HCT116 (cell line): ENCODE measurements around the gene PRSS22. TPM values are rescaled to one million over a fixed set of nuclear protein-coding genes. Genes with fewer than 3 reads are reported as not detected.

ENCODE experiments used
- ATAC-seq: fragments of 200-7000 bp; cut with Tn5 transposase; 2 replicates; pipeline ENCODE4 v1.9.1; 2020; ENCODE audit warnings: mild to moderate bottlenecking, moderate library complexity
- BruUV-seq: library from RNA; stranded (reverse); fragments of 400-500 nt; replicated peaks from 2 replicates; lab custom pipeline; 2021; lab: Mats Ljungman, UMichigan
- CTCF ChIA-PET: fragments of 300-600 bp; sonication (Branson Sonifier 250); formaldehyde crosslinking; loops from one replicate; lab custom pipeline; 2021; ENCODE audit warnings: antibody characterized with exemption; lab: Charles Lee
- POLR2A ChIA-PET: fragments of 300-600, 350-600 bp; sonication (Branson Sonifier 250); formaldehyde crosslinking; loops from one replicate; lab custom pipeline; 2021; ENCODE audit warnings: antibody characterized with exemption; lab: Charles Lee
- RAD21 ChIA-PET, 2 experiments: fragments of 300-600 bp; sonication (Branson Sonifier 250); formaldehyde crosslinking; loops; one replicate each; lab custom pipeline; 2023; ENCODE audit warnings: low total read pairs in 2 of 2; ENCODE audit not compliant: uncharacterized antibody in 2 of 2, unreplicated experiment in 2 of 2, low non-redundant PET in 1 of 2; lab: Charles Lee
- DNase-seq: peaks from one replicate; pipeline ENCODE4 v3.0.0-alpha.2; 2010; ENCODE audit warnings: low read depth, low spot score
- H2AFZ ChIP-seq: fragments of 200-600 bp; shearing (Covaris generic), sonication (generic); 2 replicates; pipeline ENCODE4 v1.6.1; 2017; ENCODE audit warnings: low read depth, mixed run types, mixed read lengths, antibody characterized with exemption, low read length; ENCODE audit not compliant: poor library complexity, severe bottlenecking
- H3K27ac ChIP-seq: 2 replicates; pipeline ENCODE4 v1.5.1; 2012; ENCODE audit warnings: low read depth, low read length
- H3K27me3 ChIP-seq: fragments of 200-600 bp; sonication (generic); 2 replicates; pipeline ENCODE4 v1.6.1; 2016; ENCODE audit warnings: mixed run types, low read length, mixed read lengths; ENCODE audit not compliant: insufficient read depth
- H3K36me3 ChIP-seq, 2 experiments: fragments of 200-500 bp in 1 of 2; fragments of 200-600 bp in 1 of 2; sonication (Bioruptor generic) in 1 of 2; sonication (generic) in 1 of 2; 2 replicates each; pipeline versions ENCODE4 v1.5.1 to v1.6.1; 2014 to 2016; ENCODE audit warnings: low read length in 2 of 2, inconsistent platforms in 1 of 2, mixed read lengths in 1 of 2, mixed run types in 1 of 2; ENCODE audit not compliant: insufficient read depth in 2 of 2, control insufficient read depth in 1 of 2
- H3K4me1 ChIP-seq, 2 experiments: fragments of 200-600 bp in 1 of 2; sonication (generic) in 1 of 2; 2 replicates each; pipeline versions ENCODE4 v1.5.1 to v1.6.1; 2012 to 2017; ENCODE audit warnings: low read length in 2 of 2, inconsistent platforms in 1 of 2, mild to moderate bottlenecking in 1 of 2, mixed read lengths in 1 of 2, mixed run types in 1 of 2, moderate library complexity in 1 of 2; ENCODE audit not compliant: insufficient read depth in 2 of 2, control insufficient read depth in 1 of 2
- H3K4me2 ChIP-seq: fragments of 200-600 bp; sonication (generic); 2 replicates; pipeline ENCODE4 v1.6.1; 2017; ENCODE audit warnings: mixed run types, low read length, mixed read lengths
- H3K4me3 ChIP-seq, 2 experiments: fragments of 200-600 bp in 1 of 2; sonication (generic) in 1 of 2; replicated peaks in 1 of 2; 2 replicates each; pipeline ENCODE4 v1.5.1; 2011 to 2016; ENCODE audit warnings: low read length in 2 of 2, control low read depth in 1 of 2, low read depth in 1 of 2, mild to moderate bottlenecking in 1 of 2, mixed read lengths in 1 of 2, mixed run types in 1 of 2
- H3K79me2 ChIP-seq: fragments of 200-600 bp; sonication (generic); 2 replicates; pipeline ENCODE4 v1.6.1; 2017; ENCODE audit warnings: mild to moderate bottlenecking, mixed run types, low read length, moderate library complexity, mixed read lengths; ENCODE audit not compliant: insufficient read depth
- H3K9ac ChIP-seq: fragments of 200-600 bp; sonication (generic); 2 replicates; pipeline ENCODE4 v1.6.1; 2016; ENCODE audit warnings: low read length, mixed read lengths
- H3K9me2 ChIP-seq: fragments of 200-600 bp; sonication (generic), shearing (Covaris generic); 2 replicates; pipeline ENCODE4 v1.6.1; 2017; ENCODE audit warnings: mixed run types, mild to moderate bottlenecking, moderate library complexity; ENCODE audit not compliant: insufficient read depth
- H3K9me3 ChIP-seq, 2 experiments: fragments of 200-500 bp in 1 of 2; fragments of 200-600 bp in 1 of 2; sonication (Bioruptor generic) in 1 of 2; sonication (generic) in 1 of 2; 2 replicates each; pipeline ENCODE4 v1.6.1; 2014 to 2017; ENCODE audit warnings: low read length in 2 of 2, mixed read lengths in 2 of 2, inconsistent platforms in 1 of 2, low read depth in 1 of 2, mild to moderate bottlenecking in 1 of 2, mixed run types in 1 of 2, moderate library complexity in 1 of 2; ENCODE audit not compliant: control insufficient read depth in 1 of 2, insufficient read depth in 1 of 2
- H4K20me1 ChIP-seq: fragments of 200-600 bp; sonication (generic), shearing (Covaris generic); 2 replicates; pipeline ENCODE4 v1.6.1; 2017; ENCODE audit warnings: mixed run types, mild to moderate bottlenecking, moderate library complexity; ENCODE audit not compliant: insufficient read depth
- ATF3 ChIP-seq: IDR thresholded peaks from 2 replicates; pipeline ENCODE4 v1.6.1; 2012
- CBX3 ChIP-seq: IDR thresholded peaks from 2 replicates; pipeline ENCODE4 v1.6.1; 2012; ENCODE audit warnings: low read depth
- CEBPB ChIP-seq: IDR thresholded peaks from 2 replicates; pipeline ENCODE4 v1.6.1; 2012; ENCODE audit warnings: low read depth
- EZH2 ChIP-seq: fragments of 200-600 bp; sonication (generic); IDR thresholded peaks from 2 replicates; pipeline ENCODE4 v1.6.1; 2017; ENCODE audit warnings: antibody characterized with exemption, mixed run types
- TCF7L2 ChIP-seq: IDR thresholded peaks from 2 replicates; pipeline ENCODE4 v1.7.0; 2011; ENCODE audit warnings: borderline replicate concordance, inconsistent platforms; ENCODE audit not compliant: insufficient read depth, insufficient read length; ENCODE audit errors: extremely low read depth
- YY1 ChIP-seq: IDR thresholded peaks from 2 replicates; pipeline ENCODE4 v1.6.1; 2011; ENCODE audit warnings: low read length, low read depth, moderate library complexity, mild to moderate bottlenecking; ENCODE audit not compliant: insufficient replicate concordance; ENCODE audit errors: extremely low read depth
- intact Hi-C: fragments of 100-400 bp; cut with micrococcal nuclease; formaldehyde crosslinking; loops from 2 replicates; pipeline ENCODE4 v1.10.0; 2022
- total RNA-seq: library from RNA; stranded (reverse); gene quantifications from one replicate; pipeline ENCODE4 v1.2.1, GENCODE V29; 2021; ENCODE audit not compliant: unreplicated experiment

PRSS22 gene
- total RNA-seq, 1 experiment from 2014 or later, result 20.2 TPM

GRCh38 chr16:2840914-2841313 lies 17.1 kb downstream of the PRSS22 start:
- TF ChIP-seq TCF7L2 (no peak), YY1 (no peak), EZH2 (no peak), ATF3 (no peak)
- no peaks in the 10 kb centered on the region for H3K79me2 ChIP-seq
- intact Hi-C loops, result no loop called here
- H3K4me1 ChIP-seq, result peaks cover 22 to 62% of the 10 kb centered on the region in 2 experiments
- POLR2A ChIA-PET, result no interaction called here
- no peaks in the 10 kb centered on the region for H3K27me3 ChIP-seq
- ATAC-seq (no peak), DNase-seq (no peak)
- H3K4me2 ChIP-seq, result no peak overlapping the region; the same call in 1 of the 2 replicates
- no peak overlapping the region for H3K9ac ChIP-seq
- H3K9me2 ChIP-seq, result no peaks in the 10 kb centered on the region
- RAD21 ChIA-PET, result no interaction called here
- H3K4me3 ChIP-seq, result no peak overlapping the region
- no peaks in the 10 kb centered on the region for H3K9me3 ChIP-seq
- H3K27ac ChIP-seq, result no peak overlapping the region; the same call in 1 of the 2 replicates
- no TSS peak for BruUV-seq
- no peaks in the 10 kb centered on the region for H3K36me3 ChIP-seq
- CTCF ChIA-PET, result no interaction called here
- no peaks in the 10 kb centered on the region for H4K20me1 ChIP-seq
- no peak overlapping the region for H2AFZ ChIP-seq

- peak overlapping the region; percentile 7 for H3K27ac ChIP-seq
- no peaks in the 10 kb centered on the region for H4K20me1 ChIP-seq
- H3K4me2 ChIP-seq, result no peak overlapping the region
- ATAC-seq, result no peak
- TF ChIP-seq CEBPB (no peak), CBX3 (no peak)
- BruUV-seq, result no TSS peak
- H3K79me2 ChIP-seq, result no peaks in the 10 kb centered on the region
- H2AFZ ChIP-seq, result no peak overlapping the region
- RAD21 ChIA-PET, result interaction anchor here (1.0 to 2.3 kb wide), 3 partner anchors 28 to 87 kb away, joined by 3 to 10 read pairs (median 5); no protein-coding TSS in a partner anchor
- H3K9ac ChIP-seq, result 0 out of 2 replicates have a peak overlapping the region, but pooled peaks have one; percentile 2
- no peaks in the 10 kb centered on the region for H3K9me2 ChIP-seq
- no peaks in the 10 kb centered on the region for H3K27me3 ChIP-seq
- H3K9me3 ChIP-seq, result no peaks in the 10 kb centered on the region
- POLR2A ChIA-PET, result interaction anchor here (0.6 to 2.1 kb wide), 7 partner anchors 17 to 88 kb away, joined by 3 to 14 read pairs (median 5); partner anchors contain the start of genes FLYWCH1, FLYWCH2 and SRRM2
- no peak for DNase-seq
- intact Hi-C loops, result loop anchor here (2.0 kb wide), 2 partner anchors 65 to 121 kb away; no protein-coding TSS in a partner anchor
- no peaks in the 10 kb centered on the region for H3K36me3 ChIP-seq
- CTCF ChIA-PET, result interaction anchor here (0.7 to 2.6 kb wide), 14 partner anchors 15 to 87 kb away, joined by 3 to 42 read pairs (median 8); partner anchors contain the start of genes FLYWCH1, FLYWCH2 and PRSS22
- peaks cover 25 to 72% of the 10 kb centered on the region in 2 experiments for H3K4me1 ChIP-seq
- no peak overlapping the region for H3K4me3 ChIP-seq
Measured at GRCh38 chr16:2839650-2840450, 18.1 kb downstream of the PRSS22 start.
